T-helper 2 cell (primary cell): ENCODE data around the gene CORO2A.

Source experiments
- DNase-seq, 5 experiments: peaks; one replicate each; pipeline versions ENCODE4 v3.0.0 to v3.0.0-alpha.2; 2012 to 2022

Gene CORO2A

DNA sequence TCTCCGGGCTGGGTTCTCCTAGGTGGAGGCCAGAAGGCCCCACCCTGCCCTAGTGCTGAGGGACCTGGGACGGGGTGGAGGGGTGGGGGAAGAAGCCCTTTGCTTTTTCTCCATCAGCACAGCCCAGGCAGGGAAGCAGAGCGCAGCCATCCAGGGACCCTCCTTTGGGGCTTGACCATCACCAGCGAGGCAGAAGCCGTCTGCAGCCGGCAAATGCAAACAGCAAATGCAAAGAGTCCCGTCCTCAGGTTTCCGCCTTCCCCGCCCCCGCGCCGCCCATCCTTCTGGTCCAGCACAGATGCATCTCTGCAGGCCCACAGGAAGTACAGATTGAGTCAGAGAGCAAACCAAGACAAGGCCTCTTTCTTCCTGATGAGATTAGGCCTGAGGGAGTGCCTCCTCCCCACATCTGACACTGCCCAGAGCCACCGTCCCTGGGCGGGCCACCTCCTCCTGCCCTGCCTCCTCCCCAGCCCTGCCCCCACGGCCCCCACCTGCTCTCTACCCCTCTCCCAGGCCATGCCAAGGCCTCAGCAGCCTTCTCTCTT lies 23.4 kb downstream of the CORO2A start:
- DNase-seq: peak in 3 of 5 experiments; percentile 21 to 90 (median 26)

DNA sequence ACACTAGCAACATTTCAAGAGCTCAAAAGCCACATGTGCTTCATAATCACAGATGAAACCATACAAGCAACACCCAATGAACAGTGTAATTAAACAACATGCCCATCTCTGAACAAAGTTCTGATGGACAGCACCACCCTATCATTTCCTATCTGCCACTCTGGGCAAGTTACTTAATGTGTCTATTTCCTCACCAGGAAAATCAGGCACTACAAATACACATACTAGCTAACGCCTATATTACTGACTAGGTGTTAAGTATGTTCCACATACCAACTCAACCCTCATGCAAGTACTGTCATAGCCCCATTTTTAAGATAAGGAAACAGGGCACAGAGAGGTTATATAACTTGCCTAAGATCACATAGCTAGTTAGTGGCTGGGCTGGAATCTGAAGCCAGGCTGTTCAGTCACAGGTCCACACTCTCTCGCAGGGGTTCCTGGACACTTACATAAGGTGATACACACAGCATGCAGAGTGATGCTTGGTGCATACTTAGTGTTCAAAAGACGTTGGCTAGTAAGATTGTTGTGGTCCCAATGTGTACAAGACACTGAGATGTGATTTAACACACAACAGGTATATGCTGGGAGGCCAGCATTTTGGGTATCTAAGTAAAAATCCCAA lies 24.2 kb downstream of the CORO2A start:
- DNase-seq: peak in 1 of 5 experiments; percentile 35

DNA sequence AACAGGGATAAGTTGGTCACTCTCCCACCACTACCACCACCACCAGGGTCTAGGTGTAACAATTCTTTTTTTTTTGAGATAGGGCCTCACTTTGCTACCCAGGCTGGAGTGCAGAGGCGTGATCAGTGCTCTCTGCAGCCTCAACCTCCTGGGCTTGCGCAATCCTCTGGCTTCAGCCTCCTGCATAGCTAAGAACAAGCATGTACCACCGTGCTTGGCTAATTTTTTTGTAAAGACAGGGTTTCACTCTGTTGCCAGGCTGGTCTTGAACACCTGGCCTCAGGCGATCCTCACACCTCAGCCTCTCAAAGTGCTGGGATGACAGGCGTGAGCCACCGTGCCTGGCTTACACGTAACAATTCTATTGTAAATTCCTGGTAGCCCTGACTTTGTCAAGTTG lies 27.5 kb downstream of the CORO2A start:
- DNase-seq: no peak

DNA sequence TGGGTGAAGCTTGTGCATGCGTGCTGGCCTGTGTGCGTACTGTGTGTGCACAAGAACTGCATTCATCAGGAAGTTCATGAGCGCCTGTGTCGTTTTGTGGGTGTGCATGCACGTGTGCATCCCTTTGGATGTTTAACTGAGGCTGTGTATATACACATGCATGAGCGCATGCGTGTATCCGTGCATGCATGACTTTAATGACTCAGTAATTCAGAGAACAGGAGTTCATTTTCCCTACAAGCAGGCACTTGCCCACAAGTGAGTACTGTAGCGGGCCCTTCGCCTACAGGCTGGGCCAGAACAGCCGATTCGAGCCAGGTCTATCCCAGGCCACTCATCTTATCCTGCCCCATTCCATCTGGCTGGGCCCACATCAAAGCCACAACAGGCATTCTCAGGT lies 29.8 kb downstream of the CORO2A start:
- no peak for DNase-seq

DNA sequence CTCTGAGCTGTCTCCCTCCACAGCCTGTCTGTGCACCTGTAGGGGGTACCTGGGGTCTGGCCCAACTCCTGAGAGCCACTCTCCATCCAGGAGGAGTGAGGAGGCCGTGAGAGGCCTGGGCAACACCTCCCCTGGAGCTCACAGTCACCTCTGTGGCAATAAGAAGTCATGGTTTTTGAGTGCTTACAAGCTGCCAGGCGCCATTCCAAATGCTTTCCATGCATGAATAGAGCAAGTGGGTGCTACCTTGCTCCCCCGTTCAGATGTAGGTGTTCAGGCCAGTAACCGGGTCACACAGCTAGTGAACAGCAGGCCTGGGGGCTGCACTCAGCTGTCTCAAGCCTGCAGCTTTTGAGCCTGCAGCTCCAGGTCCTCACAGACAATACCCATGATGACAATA lies 30.6 kb downstream of the CORO2A start:
- DNase-seq: no peak

DNA sequence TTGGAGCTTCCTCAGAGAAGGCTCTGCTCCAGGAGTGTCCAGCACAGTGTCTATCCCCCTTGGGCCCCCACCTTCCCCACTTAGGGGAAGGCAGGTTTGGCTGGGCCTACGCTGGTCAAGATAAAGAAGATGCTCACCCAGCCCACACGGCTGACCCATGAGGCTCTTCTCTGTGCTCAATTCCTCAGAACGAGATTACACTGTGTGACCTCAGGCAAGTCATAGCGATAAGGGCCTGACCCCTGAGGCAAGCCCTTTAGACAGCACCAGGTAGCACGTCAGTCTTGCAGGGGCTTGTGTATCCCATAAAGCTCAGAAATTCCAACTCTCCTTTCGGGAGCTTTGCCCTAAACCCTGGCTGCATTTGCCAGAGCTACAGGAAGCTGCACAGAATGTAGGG lies 32.6 kb downstream of the CORO2A start:
- DNase-seq: no peak

DNA sequence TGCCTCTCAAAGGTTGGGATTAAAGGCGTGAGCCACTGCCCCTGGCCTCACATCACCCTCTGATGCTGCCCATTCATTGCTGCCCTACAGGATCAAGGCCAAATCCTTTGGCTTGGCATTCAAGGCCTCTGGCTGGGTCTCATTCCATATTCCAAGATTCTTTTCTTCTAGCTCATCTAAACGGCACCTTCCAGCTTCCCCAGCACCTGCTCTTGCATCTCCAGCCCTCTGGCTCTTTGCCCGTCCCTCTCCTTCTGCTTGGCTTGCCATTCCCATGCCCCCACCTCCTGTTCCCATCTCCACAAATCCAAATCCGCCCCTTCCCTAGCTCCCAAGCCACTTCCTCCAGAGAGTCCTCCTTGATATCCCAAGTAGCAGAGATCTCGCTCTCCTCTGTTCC lies 33.1 kb downstream of the CORO2A start:
- DNase-seq: no peak

DNA sequence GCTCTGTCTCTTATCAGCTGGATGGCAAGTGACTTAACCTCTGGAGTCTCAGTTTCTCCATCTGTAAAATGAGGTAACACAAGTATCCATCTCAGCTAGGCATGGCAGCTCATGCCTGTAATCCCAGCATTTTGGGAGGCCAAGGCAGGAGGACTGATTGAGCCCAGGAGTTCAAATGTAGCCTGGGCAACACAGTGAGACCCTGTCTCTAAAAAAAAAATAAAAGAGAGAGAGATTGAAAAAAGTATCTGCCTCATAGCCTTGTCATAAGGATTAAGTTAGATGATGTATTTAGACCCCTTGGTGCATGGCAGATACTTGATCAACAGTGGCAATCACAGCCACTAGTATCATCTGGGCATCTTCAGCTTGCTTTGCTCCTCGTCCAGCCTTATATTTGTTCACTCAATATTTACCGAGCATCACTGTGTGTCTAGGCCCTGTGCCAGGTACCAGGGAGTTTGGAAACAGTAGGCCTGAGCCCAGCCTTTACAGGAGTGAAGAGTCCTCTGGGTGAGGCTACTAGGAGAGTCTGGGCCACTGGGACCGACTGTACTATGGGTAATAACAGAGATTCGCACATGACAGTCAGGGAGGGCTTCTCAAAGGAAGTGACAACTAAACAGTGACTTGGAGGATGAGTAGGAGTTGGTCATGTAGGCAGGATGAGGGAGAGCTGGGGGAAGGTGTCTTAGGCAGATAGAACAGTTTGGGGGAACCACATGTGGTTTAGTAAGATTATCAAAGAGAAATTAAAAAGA lies 34.2 kb downstream of the CORO2A start:
- DNase-seq: peak in 1 of 5 experiments; percentile 55

DNA sequence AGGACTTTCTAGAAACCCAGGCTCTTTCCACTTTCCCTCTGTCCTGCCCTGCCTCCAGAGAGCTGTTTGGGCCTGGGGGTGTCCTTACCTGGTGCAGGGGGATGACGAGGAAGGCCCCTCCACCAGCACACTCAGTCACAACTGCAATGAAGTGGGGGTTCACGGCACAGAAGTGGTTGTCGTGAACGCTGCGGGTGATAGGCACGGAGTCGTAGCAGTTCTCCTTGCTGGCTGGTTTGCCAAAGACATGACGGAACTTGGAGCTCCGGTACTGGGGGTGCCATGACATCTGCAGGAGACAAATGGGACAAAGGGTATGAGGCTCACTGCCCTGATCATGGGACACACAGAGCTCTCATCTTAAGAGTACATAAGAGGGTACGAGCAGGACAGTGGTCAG lies 35.1 kb downstream of the CORO2A start:
- DNase-seq: no peak

DNA sequence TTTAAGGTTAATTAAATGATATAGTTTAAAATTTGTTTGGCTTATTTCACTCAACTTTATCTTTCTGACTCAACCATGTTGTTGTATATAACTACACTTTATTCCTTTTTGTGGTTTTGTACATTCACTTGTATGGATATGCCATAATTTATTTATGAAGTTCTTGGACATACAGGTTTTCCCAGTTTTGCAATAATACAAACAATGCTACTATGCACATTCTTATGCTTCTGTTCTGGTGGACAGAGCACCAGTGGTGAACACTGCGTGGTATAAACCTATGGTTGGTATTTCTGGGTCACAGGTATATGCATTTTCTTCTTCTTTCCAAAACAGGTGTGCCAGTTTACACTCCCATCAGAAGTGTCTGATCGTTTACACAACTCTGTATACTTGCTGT lies 37.8 kb downstream of the CORO2A start:
- DNase-seq: no peak

DNA sequence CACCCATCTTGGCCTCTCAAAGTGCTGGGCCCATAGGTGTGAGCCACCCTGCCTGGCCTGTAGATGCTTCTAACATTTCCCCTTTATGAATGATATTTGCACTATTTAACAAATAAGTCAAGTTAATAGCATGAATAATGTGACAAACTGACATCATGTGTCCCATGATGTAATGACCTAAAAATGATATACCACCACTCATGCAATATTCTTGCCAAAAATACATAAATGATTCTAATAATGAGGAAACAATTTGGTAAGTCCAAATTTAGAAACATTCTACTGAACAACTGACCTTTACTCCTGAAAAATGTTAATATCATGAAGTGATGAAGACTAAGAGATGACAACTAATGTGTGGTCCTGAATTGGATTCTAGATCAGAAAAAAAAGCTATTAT lies 39.9 kb downstream of the CORO2A start:
- no peak for DNase-seq

DNA sequence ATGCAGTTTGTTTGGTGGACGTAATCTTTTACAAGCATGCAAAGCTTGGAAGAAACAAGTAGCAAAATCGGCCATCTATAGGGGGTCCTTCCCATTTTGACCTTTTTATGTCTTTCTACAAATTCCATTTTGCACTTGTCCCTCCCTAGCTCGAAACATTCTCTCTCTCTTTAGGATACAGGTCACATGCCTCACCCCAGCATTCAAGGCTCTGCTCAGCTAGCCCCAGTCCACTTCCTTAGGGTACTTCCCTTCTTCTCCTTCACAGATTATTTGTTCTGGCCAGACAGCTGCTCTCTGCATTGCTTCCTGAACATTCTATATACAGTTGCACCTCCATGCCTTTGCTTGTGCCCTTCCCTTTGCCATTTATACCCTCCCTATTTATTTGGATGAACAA lies 41.7 kb downstream of the CORO2A start:
- DNase-seq: no peak

DNA sequence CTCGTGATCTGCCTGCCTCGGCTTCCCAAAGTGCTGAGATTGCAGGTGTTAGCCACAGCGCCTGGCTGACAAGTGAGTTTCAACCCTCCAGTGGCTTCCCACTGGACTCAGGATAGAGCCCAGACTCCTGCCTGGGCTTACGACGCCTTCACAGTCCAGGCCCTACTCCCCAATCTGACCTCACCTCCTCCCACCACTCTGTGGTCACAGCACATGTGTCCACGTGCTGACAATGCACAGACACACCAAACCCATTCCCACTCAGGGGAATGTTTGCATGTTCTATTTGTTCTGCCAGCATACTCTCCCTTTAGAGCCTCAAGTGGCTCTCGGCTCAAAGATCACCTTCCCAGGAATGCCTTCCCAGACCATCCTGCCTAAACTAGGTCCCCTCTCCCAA lies 42.3 kb downstream of the CORO2A start:
- no peak for DNase-seq

DNA sequence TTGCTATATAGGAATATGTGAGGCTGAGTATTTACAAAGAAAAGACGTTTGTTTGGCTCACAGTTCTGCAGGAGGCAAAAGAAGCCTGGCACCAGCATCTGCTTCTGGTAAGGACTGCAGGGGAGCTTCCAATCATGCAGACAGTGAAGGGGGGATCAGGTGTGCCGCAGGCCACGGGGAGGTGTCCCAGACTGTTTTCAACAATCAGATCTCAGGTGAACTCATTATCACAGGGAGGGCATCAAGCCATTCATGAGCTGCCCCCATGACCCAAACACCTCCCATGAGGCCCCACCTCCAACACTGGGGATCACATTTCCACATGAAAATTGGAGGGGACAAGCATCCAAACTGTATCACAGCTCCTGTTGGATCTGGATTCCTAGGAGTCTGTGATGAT lies 43.0 kb downstream of the CORO2A start:
- DNase-seq: no peak

DNA sequence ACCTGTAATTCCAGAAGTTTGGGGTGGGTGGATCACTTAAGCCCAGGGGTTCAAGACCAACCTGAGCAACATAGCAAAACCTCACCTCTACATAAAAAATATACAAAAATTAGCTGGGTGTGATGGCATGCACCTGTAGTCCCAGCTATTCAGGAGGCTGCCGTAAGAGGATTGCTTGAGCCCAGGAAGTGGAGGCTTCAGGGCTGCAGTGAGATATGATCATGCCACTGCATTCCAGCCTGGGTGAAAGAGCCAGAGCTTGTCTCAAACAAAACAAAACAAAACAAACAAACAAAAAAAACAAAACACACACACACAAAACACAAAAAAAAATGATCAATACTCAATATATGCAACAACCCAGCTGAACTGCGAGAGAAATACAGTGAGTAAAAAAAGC lies 44.0 kb downstream of the CORO2A start:
- DNase-seq: no peak

DNA sequence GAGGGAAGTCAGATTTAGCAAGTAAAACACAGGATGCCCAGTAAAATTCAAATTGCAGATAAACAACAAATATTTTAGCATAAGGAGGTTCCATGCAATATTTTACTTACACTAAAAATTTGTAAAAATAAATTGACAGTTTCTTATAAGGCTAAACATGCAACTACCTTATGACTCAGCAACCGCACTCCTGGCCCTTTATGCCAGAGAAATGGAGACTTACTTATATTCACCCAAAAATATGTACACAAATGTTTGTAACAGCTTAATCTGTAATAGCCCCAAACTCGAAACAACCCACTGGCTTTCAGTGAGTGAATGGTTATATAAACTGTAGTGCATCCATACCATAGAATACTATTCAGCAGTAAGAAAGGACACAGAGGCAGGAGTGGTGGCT lies 44.9 kb downstream of the CORO2A start:
- DNase-seq: peak in 1 of 5 experiments; percentile 73

DNA sequence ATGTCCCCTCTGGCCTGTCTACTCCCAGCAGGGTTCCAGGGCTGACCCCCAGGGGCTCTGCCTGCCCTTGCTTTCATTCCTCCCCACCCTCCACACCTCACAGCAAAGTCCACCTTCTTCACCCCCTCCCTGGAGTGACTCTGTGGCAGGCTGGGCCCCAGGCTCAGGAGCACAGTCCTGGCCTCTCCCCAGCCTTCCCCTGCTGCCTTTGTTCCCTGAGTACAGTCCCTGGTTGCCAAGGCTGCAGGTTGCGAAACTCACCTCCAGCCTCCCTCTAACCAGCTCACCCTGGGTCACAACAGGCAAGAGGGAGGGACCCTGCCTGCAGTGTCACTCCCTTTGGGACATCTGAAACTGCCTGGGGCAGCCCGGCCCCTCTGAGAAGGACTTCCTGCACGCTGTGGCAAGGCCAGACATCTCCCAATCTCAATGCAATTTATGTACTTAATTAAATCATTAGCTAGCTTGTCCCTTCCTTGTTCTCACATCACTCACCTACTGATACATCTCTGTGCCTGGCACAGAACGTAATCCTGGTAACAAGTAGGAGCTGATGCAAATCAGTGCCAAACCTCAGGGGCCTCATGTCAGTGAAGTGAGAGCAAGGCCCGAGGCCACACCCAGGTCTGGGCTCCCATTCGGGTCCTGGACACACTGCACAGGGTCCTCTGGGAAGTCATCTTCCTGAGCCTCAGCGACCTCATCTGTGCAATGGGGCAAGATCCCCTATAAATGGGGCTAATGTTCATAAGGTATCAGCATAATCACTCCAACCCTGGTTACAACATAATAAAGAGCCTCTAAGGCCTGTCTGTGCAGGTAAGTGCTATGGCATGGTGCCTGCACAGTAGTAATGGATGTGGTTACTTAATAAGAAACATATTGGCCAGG lies 46.1 kb downstream of the CORO2A start:
- DNase-seq: no peak

DNA sequence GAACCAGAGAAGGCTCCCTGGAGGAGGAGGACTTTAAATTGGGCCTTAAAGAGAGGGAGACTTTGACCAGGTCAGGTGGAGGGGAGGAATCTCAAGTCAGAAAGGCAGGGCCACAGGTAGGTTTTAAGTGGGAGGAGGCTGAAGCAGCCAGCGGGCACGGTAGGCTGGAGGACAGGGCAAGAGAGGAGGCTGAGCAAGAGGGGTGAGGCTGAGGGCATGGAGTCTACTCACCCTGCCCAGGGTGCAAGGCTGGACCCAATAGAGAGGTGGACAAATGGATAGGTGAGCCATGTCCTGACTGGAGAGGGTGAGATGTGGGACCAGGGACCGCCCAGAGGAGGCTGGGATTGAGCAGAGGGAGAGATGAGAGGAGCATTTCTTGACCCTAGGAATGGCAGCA lies 47.8 kb downstream of the CORO2A start:
- DNase-seq: no peak

DNA sequence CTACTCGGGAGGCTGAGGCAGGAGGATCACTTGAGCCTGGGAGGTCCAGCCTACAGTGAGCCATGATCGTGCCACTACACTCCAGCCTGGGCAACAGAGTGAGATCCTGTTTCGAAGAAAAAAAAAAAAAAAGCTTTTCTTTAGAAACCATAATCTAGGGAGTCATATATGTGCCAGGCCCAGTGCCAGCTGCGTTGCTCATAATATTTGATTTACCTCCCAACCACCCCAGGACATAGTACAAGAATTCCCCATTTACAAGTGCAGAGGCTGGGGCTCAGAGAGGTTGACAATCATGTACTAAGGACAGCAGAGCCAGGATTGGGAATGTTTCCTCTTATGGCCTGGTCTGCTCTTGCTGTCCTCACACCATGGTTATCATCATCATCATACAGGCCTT lies 48.4 kb downstream of the CORO2A start:
- DNase-seq: no peak

DNA sequence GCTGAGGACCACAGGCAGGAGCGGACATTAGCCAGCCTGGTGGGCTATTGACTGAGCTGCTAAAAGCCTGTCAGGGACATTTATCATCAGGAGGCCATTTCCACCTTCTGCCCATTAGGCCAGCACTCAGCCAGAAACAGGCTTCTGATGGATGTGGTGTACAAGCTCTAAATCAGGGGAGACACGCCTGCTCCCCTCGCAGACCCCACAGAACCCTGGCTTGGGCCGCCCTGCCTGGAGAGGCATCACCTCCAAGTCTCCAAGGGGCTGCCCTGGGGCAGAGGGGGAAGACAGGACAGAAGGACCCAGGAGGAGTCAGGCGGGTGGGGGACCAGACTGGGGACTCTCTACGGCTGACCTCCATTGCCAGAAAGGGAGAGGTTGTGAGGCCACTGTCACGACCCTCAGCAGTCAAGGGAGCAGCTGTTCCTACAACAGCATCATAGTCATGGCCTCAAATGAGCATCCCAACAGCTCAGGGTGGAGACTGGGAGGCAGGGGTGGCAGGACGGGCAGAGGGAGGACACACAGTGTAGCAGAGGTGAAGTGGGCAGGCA lies 49.4 kb downstream of the CORO2A start:
- no peak for DNase-seq

DNA sequence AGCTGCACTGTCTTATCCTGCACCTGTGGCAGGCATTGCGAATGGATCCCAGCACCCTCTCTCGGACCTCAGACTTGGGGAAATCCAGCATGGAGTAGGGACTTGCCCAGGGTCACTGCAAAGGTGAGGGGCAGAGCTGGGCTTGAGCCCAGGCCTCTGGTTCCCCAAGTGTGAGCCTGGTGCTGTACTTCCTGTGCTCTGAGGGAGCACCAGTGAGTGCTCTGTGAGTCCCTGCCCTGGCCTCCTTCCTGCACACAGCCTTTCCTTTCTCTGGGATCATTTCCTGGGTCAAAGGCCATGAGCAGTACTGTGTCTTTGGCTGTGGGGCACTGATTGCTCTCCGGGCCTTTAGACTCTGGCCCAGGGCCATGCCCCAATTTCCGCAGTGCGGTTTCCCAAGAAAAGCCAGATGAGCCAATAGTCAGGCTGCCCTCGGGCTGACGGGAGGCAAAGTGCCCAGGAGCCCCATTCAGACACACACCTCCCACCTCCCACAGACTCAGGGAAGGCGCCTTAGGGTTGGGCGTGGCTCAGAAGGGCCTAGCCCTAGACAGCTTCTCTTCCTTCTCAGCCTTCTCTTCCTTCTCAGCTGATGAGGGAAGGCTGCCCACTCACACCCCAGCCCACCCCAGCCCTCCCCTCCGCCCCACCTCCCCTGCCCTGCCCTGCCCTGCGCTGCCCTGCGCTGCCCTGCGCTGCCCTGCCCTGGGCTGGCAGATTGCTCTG lies 50.1 kb downstream of the CORO2A start:
- no peak for DNase-seq

DNA sequence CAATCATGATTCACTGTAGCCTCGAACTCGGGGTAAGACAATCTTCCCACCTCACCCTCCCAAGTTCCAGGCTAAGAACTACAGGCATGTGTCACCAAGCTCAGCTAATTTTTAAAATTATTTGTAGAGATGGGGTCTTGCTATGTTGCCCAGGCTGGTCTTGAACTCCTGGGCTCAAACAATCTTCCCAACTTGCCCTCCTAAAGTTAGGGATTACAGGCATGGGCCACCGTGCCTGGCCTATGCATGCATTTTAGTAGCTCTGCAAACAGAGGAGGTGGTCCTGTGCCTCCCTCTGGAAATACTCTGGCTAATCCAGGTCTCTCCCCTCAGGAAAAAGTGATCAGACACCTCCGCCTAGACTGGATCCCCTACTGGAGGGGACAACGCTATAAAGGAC lies 51.9 kb downstream of the CORO2A start:
- no peak for DNase-seq
